SH-SY5Y (cell line): Measurements from ENCODE around the gene MMAB.

Experiments
- GATA2 ChIP-seq: IDR thresholded peaks from 2 replicates; pipeline ENCODE4 v1.6.1; 2011; ENCODE audit warnings: mild to moderate bottlenecking, low read depth, low read length
- GATA3 ChIP-seq: IDR thresholded peaks from 2 replicates; pipeline ENCODE4 v1.6.1; 2011; ENCODE audit warnings: low read depth, mild to moderate bottlenecking, low read length, moderate library complexity

The MMAB gene

DNA sequence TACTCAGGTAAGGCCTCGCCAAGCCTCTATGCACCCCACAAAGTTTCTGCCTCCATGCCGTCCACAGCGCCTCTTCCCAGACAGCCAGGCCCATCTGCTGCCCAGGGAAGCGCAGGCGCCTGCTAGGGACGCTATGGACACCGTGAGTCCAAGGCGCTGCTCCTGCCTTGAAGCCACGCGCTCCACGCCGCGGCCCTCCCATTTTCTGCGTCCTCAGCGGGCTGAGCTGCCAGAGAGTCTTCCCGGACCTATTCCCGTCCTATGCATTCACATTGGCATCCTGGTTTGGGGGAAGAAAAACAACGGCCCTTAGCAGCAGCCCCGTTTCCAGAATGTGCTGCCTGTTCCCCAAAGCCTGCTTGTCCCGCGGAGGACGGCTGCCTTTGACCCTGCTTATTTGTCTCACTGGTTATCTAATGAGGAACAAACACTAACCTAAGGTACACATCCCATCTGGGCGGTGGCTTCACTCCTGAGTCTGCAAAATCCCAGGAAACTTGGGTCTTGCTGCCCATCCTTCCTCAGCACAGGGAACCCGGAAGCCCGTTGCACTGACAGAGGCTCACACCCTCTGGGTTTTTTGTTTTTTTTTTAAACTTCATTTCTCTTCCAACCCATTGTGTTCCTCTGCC is 38.0 kb downstream of the MMAB start:
- no peak for TF ChIP-seq GATA2
- no peak for TF ChIP-seq GATA3

GRCh38 chr12:109534456-109534855 is 38.8 kb downstream of the MMAB start:
- TF ChIP-seq GATA3 (no peak), GATA2 (no peak)

- no peak for TF ChIP-seq GATA3
- peak; percentile 44; the same call in 1 of the 2 replicates for TF ChIP-seq GATA2
Measured at GRCh38 chr12:109533487-109533740, 39.9 kb downstream of the MMAB start.

- TF ChIP-seq GATA3 (no peak), GATA2 (no peak)
Measured at GRCh38 chr12:109532721-109533486, 40.4 kb downstream of the MMAB start.

DNA sequence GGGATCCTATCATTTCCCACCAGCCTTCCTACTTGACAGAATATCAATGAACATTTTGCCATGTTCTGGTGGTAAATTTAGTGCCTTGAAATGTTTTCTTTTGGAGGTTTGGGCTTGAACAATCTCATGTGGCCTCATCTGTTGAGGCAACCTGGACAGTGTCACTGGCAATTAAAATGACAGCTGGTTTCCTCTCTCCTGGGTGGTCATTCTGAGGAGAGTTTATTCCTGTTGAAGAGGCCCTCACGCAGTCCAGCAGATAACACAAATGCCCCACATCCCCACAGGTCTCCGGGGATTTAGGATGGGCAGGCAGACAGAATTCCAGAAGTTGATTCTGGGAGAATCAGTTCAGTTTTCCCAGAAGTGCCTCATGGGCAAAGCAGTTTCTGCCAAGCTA is 41.9 kb downstream of the MMAB start:
- TF ChIP-seq GATA3 (no peak), GATA2 (peak; percentile 62)

- TF ChIP-seq GATA2 (peak; percentile 66), GATA3 (no peak)
Measured at GRCh38 chr12:109529691-109530640, 43.3 kb downstream of the MMAB start.

DNA sequence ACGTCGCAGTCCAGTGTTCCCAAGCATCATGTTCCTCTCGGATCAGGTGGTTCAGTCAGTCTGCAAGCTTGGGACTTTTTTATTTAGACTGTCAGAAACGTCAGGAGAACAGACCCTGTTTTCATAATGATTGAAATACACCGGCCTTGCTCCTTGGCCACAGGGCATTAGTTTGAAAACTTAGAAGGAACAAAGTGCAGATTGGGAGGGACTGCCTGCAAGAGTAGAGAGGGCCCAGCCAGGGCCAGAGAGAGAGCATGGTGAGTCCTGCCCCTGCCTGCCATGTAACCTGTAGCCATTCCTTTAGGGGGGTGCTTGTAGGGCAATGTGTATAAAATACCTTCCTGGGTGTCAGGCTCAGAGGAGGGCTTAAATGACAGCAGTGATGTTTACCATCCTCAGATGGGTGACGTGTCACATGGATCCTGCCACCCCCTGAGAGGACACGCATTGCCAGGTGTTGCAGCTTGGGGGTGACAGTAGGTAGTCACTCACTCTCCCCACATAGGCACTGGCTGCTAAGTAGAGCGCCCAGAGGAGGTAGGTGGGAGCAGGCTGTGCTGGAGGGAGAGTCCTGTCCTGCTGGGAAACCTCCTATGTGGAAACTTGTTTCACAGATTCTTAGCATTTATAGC is 45.7 kb downstream of the MMAB start:
- no peak for TF ChIP-seq GATA3
- TF ChIP-seq GATA2, result no peak

DNA sequence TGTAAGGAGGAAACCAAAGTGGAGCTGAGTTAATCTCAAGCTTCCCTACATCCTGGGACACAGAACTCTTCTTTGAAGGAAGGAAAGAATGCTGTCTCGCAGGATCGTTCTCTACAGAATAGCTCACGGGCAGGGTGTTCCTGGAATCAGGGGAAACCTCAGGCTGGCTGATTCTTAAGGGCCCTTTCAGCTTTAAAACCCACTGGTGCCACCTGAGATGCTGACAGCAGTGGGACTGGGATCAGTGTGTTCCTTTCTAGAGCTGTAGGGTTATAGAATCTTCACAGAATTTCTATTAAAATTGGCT is 48.1 kb downstream of the MMAB start:
- TF ChIP-seq GATA2 (no peak), GATA3 (no peak)

DNA sequence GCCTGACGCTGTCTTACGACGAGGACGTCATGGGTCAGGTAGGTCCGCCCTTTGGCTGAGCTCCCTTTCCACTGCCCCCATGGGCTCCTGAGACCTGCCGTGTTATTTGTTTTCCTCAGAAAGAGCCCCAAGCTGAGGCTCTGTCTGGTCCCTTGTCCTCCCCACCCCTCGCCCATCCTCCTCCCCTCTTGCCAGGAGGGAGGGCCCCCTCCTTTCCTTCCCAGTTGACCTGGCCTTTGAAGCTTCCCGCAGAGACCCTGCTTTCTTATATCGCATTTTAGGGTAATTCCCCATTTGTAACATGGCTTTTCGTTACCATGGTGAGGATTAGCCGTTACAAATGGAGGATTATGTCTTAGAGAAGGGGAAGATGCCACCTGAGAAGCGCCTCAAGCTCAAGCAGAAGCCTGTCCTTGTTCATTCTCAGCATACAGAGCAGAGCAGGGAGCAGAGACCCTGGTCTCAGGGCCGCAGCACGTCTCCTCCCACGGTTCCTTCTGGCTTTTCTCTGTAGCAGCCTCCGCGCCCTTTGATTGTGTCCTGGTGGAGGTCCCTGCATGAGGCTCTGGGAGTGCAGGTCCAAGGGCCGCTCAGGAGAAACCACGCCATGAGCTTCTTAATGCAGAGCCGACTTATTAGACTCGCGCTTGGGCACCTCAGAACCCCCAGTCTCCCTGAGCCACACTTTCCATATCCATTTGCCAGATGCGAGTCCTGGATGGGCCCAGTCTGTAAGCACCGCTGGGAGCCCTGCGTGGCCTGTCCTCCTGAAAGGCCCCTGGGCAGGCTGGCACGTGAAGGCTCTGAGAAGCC is 48.6 kb downstream of the MMAB start:
- TF ChIP-seq GATA3 (no peak), GATA2 (no peak)

DNA sequence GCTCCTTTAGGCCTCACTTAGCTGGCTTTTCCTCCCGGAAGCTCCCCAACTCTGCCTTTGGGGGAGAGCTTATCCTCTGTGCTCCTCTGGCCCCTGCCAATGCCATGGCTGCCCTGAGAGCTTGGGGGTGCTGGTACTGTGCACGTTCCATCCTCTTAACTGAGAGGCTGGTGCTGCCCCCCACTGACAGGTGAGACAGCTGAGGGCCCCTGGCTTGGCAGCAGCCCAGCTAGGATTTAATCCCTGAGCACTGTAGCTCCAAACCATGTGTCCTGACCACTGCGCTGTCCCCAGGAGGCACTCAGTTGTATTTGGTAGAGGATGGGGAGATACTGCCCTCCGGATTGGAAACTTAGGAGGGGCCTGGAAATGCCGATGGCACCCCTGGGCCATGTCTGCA is 49.8 kb downstream of the MMAB start:
- TF ChIP-seq GATA2 (no peak), GATA3 (no peak)

GRCh38 chr12:109523071-109523470 is 50.2 kb downstream of the MMAB start:
- TF ChIP-seq GATA3 (no peak), GATA2 (no peak)

DNA sequence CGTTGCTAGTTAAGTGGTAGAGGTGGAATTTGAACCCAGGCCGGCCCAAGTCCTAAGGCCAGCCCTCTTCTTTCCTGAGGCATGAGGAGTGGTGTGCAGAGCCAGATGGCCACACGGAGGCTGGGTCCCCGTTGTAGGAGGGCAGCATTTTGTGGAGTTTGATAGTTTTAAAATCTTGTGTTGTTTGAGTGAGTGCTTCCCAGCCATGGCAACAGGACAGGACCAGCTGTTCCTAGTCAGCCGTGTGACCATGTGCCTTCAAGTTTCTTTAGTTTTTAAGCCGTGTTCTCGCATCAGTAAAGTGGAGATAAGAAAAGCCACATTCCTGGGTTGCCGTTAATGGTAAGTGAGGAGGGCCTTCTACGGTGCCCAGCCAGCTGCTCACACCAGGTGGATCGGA is 51.5 kb downstream of the MMAB start:
- no peak for TF ChIP-seq GATA2
- TF ChIP-seq GATA3, result no peak

DNA sequence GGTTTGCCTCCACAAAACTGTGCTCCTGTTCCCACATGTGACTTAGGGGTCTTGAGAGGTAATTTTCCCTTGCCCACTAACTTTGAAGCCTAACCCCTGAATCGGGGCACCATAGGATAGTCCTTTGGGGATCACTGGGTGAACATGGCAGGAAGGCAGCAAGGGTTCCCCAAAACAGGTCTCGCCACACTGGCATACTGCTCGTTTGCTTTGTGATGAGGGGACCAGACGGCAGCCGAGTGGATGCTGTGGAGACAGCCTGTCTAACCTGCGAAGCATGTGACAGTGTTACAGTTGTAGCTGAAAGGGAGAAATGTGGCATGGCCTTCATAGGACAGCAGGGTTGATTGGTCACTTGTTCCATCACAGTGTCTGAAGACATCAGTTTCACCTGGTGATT is 53.5 kb downstream of the MMAB start:
- TF ChIP-seq GATA3 (no peak), GATA2 (no peak)
